Astrocyte (in vitro differentiated cells and primary cell): ENCODE measurements around the gene PRXL2B. TPM values are rescaled to one million over a fixed set of nuclear protein-coding genes. Genes with fewer than 3 reads are reported as not detected.

Experiments used
- DNase-seq: peaks from one replicate; pipeline ENCODE4 v3.0.0-alpha.2; 2010; ENCODE audit warnings: low read depth
- FAIRE-seq: peaks from 2 replicates; lab custom pipeline; 2011; peaks lifted over from hg19 to GRCh38; lab: Jason Lieb, UNC
- H2AFZ ChIP-seq: 2 replicates; pipeline ENCODE4 v1.6.0; 2012; ENCODE audit warnings: low read depth, low read length, inconsistent platforms
- H3K27ac ChIP-seq: 2 replicates; pipeline ENCODE4 v1.5.1; 2011; ENCODE audit warnings: low read depth, low read length, inconsistent platforms
- H3K27me3 ChIP-seq: 2 replicates; pipeline ENCODE4 v1.6.0; 2011; ENCODE audit warnings: low read length, inconsistent platforms; ENCODE audit not compliant: insufficient read depth
- H3K36me3 ChIP-seq: 2 replicates; pipeline ENCODE4 v1.5.1; 2011; ENCODE audit warnings: low read length, inconsistent platforms; ENCODE audit not compliant: insufficient read depth
- H3K4me1 ChIP-seq: 2 replicates; pipeline ENCODE4 v1.5.1; 2011; ENCODE audit warnings: low read length, inconsistent platforms; ENCODE audit not compliant: insufficient read depth
- H3K4me2 ChIP-seq: 2 replicates; pipeline ENCODE4 v1.6.0; 2012; ENCODE audit warnings: low read length, inconsistent platforms
- H3K4me3 ChIP-seq: 2 replicates; pipeline ENCODE4 v1.5.1; 2011; ENCODE audit warnings: low read depth, mild to moderate bottlenecking, low read length, inconsistent platforms; ENCODE audit not compliant: insufficient read depth
- H3K79me2 ChIP-seq: 2 replicates; pipeline ENCODE4 v1.6.0; 2012; ENCODE audit warnings: mild to moderate bottlenecking, low read length, inconsistent platforms; ENCODE audit not compliant: insufficient read depth
- H3K9ac ChIP-seq: 2 replicates; pipeline ENCODE4 v1.6.0; 2012; ENCODE audit warnings: mild to moderate bottlenecking, low read length, inconsistent platforms
- H3K9me3 ChIP-seq: 2 replicates; pipeline ENCODE4 v1.5.1; 2012; ENCODE audit warnings: low read depth, mild to moderate bottlenecking, low read length, inconsistent platforms; ENCODE audit not compliant: insufficient read depth
- H4K20me1 ChIP-seq: 2 replicates; pipeline ENCODE4 v1.6.0; 2012; ENCODE audit warnings: low read length, inconsistent platforms; ENCODE audit not compliant: insufficient read depth
- H3K27ac Mint-ChIP-seq: one replicate; pipeline ENCODE4 v1.8.0; 2021; ENCODE audit warnings: mild to moderate bottlenecking, mixed read lengths; ENCODE audit not compliant: unreplicated experiment
- H3K27me3 Mint-ChIP-seq: one replicate; pipeline ENCODE4 v1.8.0; 2021; ENCODE audit warnings: low read depth, mixed read lengths; ENCODE audit not compliant: unreplicated experiment
- H3K36me3 Mint-ChIP-seq: one replicate; pipeline ENCODE4 v1.8.0; 2021; ENCODE audit warnings: low read depth, mixed read lengths; ENCODE audit not compliant: unreplicated experiment
- H3K4me1 Mint-ChIP-seq: one replicate; pipeline ENCODE4 v1.8.0; 2021; ENCODE audit warnings: low read depth, mixed read lengths; ENCODE audit not compliant: unreplicated experiment
- H3K4me3 Mint-ChIP-seq: one replicate; pipeline ENCODE4 v1.8.0; 2021; ENCODE audit warnings: mild to moderate bottlenecking, moderate library complexity, mixed read lengths; ENCODE audit not compliant: unreplicated experiment
- H3K9me3 Mint-ChIP-seq: one replicate; pipeline ENCODE4 v1.8.0; 2021; ENCODE audit warnings: mild to moderate bottlenecking, mixed read lengths; ENCODE audit not compliant: unreplicated experiment
- CTCF ChIP-seq: IDR thresholded peaks from 2 replicates; pipeline ENCODE4 v1.5.1; 2011; ENCODE audit warnings: low read depth, mild to moderate bottlenecking, inconsistent platforms, low read length, moderate library complexity; ENCODE audit not compliant: insufficient read depth
- EZH2 ChIP-seq: IDR thresholded peaks from 2 replicates; pipeline ENCODE4 v1.6.1; 2012; ENCODE audit warnings: mild to moderate bottlenecking, low read length, inconsistent platforms; ENCODE audit not compliant: insufficient read depth
- total RNA-seq: library from RNA; stranded (reverse); gene quantifications from 2 replicates; pipeline ENCODE4 v1.2.1, GENCODE V29; 2021

Gene PRXL2B
- total RNA-seq, 1 donor from 2014 or later, result 19.2 TPM

- FAIRE-seq (no peak), DNase-seq (no peak)
- Mint-ChIP-seq H3K4me3 (no peak overlapping the region), H3K36me3 (no peaks in the 10 kb centered on the region), H3K27me3 (peaks cover 17% of the 10 kb centered on the region), H3K9me3 (no peaks in the 10 kb centered on the region), H3K4me1 (no peaks in the 10 kb centered on the region), H3K27ac (no peak overlapping the region)
- no peaks in the 10 kb centered on the region for H3K9me3 ChIP-seq
- TF ChIP-seq CTCF (no peak), EZH2 (no peak)
- H3K9ac ChIP-seq, result no peak overlapping the region
- H2AFZ ChIP-seq, result no peak overlapping the region
- H3K79me2 ChIP-seq, result no peaks in the 10 kb centered on the region
- no peaks in the 10 kb centered on the region for H3K36me3 ChIP-seq
- no peaks in the 10 kb centered on the region for H3K27me3 ChIP-seq
- no peak overlapping the region for H3K27ac ChIP-seq
- H3K4me1 ChIP-seq, result peaks cover 9% of the 10 kb centered on the region
- no peak overlapping the region for H3K4me3 ChIP-seq
- H3K4me2 ChIP-seq, result no peak overlapping the region
- no peaks in the 10 kb centered on the region for H4K20me1 ChIP-seq
These were observed 26.1 kb upstream of the PRXL2B start for GRCh38 chr1:2560299-2561073.

DNA sequence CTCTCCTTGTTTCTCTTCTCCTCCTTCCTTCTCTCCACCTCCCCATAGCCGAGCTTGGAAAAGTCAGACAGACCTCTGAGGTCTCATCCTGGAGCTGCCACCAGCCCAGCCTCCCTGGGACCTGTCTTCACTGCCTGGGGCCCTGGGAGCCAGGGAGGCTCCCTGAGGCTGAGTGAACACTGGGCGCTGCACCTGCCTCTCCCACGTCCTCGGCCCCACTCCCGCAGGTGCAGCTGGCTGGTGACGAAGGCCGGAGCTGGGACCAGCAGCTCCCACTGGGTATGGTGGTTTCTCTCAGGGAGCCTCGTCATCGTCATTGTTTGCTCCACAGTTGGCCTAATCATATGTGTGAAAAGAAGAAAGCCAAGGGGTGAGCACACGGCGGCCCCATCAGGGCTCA lies 25.1 kb upstream of the PRXL2B start:
- Histone ChIP-seq H2AFZ (no peak overlapping the region), H3K4me1 (peaks cover 2% of the 10 kb centered on the region), H3K27me3 (no peaks in the 10 kb centered on the region), H3K79me2 (no peaks in the 10 kb centered on the region), H3K4me3 (no peak overlapping the region), H3K4me2 (no peak overlapping the region), H3K9me3 (no peaks in the 10 kb centered on the region), H4K20me1 (no peaks in the 10 kb centered on the region), H3K9ac (no peak overlapping the region), H3K27ac (no peak overlapping the region), H3K36me3 (no peaks in the 10 kb centered on the region)
- Mint-ChIP-seq H3K9me3 (no peaks in the 10 kb centered on the region), H3K4me1 (peaks cover 5% of the 10 kb centered on the region), H3K27me3 (peaks cover 15% of the 10 kb centered on the region), H3K4me3 (no peak overlapping the region), H3K27ac (no peak overlapping the region), H3K36me3 (no peaks in the 10 kb centered on the region)
- no peak for DNase-seq
- no peak for TF ChIP-seq CTCF
- TF ChIP-seq EZH2, result no peak
- no peak for FAIRE-seq
